MM.1S (cell line): ENCODE results near the gene NBDY.

ENCODE experiments used
- DNase-seq: peaks from one replicate; pipeline ENCODE4 v3.0.0-alpha.2; 2015
- H2AFZ ChIP-seq: fragments of 300-600 bp; sonication (generic); 2 replicates; pipeline ENCODE4 v1.6.0; 2016; ENCODE audit warnings: antibody characterized with exemption, low read length
- H3F3A ChIP-seq: fragments of 300-600 bp; sonication (generic); 2 replicates; pipeline ENCODE4 v1.6.1; 2016; ENCODE audit warnings: mild to moderate bottlenecking, antibody characterized with exemption, low read length, moderate library complexity, mixed read lengths; ENCODE audit not compliant: insufficient read depth
- H3K27ac ChIP-seq: fragments of 300-600 bp; sonication (generic); 2 replicates; pipeline ENCODE4 v1.5.1; 2016; ENCODE audit warnings: mild to moderate bottlenecking, low read length
- H3K27me3 ChIP-seq: fragments of 300-600 bp; sonication (generic); replicated peaks from 2 replicates; pipeline ENCODE4 v1.6.0; 2016; ENCODE audit warnings: low read length; ENCODE audit not compliant: insufficient read depth
- H3K36me3 ChIP-seq: fragments of 300-600 bp; sonication (generic); replicated peaks from 2 replicates; pipeline ENCODE4 v1.6.1; 2016; ENCODE audit warnings: mild to moderate bottlenecking, low read length, mixed read lengths; ENCODE audit not compliant: insufficient read depth
- H3K4me1 ChIP-seq: fragments of 300-600 bp; sonication (generic); 2 replicates; pipeline ENCODE4 v1.6.1; 2016; ENCODE audit warnings: low read length, mixed read lengths
- H3K4me2 ChIP-seq: fragments of 300-600 bp; sonication (generic); 2 replicates; pipeline ENCODE4 v1.6.0; 2016; ENCODE audit warnings: low read depth, low read length
- H3K4me3 ChIP-seq: fragments of 300-600 bp; sonication (generic); 2 replicates; pipeline ENCODE4 v1.5.1; 2016; ENCODE audit warnings: low read length, mixed read lengths
- H3K79me2 ChIP-seq: fragments of 300-600 bp; sonication (generic); 2 replicates; pipeline ENCODE4 v1.6.1; 2016; ENCODE audit warnings: mixed run types, low read length, mixed read lengths
- H3K9ac ChIP-seq: fragments of 300-600 bp; sonication (generic); 2 replicates; pipeline ENCODE4 v1.6.1; 2016; ENCODE audit warnings: low read length, mixed read lengths
- H3K9me2 ChIP-seq: fragments of 300-600 bp; sonication (generic); replicated peaks from 2 replicates; pipeline ENCODE4 v1.6.1; 2016; ENCODE audit warnings: mild to moderate bottlenecking, low read length, mixed read lengths; ENCODE audit not compliant: insufficient read depth
- H3K9me3 ChIP-seq: fragments of 300-600 bp; sonication (generic); replicated peaks from 2 replicates; pipeline ENCODE4 v1.6.1; 2016; ENCODE audit warnings: mild to moderate bottlenecking, low read length, mixed read lengths; ENCODE audit not compliant: insufficient read depth
- H4K20me1 ChIP-seq: fragments of 300-600 bp; sonication (generic); 2 replicates; pipeline ENCODE4 v1.6.1; 2016; ENCODE audit warnings: mild to moderate bottlenecking, low read length, moderate library complexity, mixed read lengths; ENCODE audit not compliant: insufficient read depth
- EZH2 ChIP-seq: fragments of 300-600 bp; sonication (generic); optimal IDR thresholded peaks from 2 replicates; pipeline ENCODE3; 2017; ENCODE audit warnings: low read depth, mild to moderate bottlenecking, antibody characterized with exemption, low read length, mixed read lengths
- EZH2phosphoT487 ChIP-seq: fragments of 300-600 bp; sonication (generic); IDR thresholded peaks from 2 replicates; pipeline ENCODE4 v1.6.1; 2018; ENCODE audit warnings: antibody characterized with exemption, low read length
- TF ChIP-seq, protein P1 (sequence below): fragments of 300-600 bp; sonication (generic); IDR thresholded peaks from 2 replicates; pipeline ENCODE4 v1.5.1; 2016; ENCODE audit warnings: antibody characterized with exemption, low read length, mixed read lengths

NBDY gene

DNA sequence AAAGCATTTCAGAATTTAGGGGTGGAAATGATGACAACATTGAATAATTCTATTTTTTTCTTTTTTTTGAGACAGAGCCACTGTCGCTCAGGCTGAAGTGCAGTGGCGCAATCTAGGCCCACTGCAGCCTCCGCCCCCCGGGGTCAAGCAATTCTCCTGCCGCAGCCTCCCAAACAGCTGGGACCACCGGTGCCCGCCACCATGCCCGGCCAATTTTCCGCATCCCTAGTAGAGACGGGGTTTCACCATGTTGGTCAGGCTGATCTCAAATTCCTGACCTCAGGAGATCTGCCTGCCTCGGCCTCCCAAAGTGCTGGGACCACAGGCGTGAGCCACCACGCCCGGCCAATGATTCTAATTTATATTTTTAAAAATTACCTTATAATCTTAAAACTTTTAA, 7.2 kb downstream of the NBDY start:
- Histone ChIP-seq H3K36me3 (no peaks in the 10 kb centered on the region), H3K4me3 (no peak overlapping the region), H3K9ac (no peak overlapping the region), H3K9me3 (no peaks in the 10 kb centered on the region), H3K27me3 (no peaks in the 10 kb centered on the region), H4K20me1 (no peaks in the 10 kb centered on the region), H3K79me2 (peaks cover 10% of the 10 kb centered on the region), H3K9me2 (no peaks in the 10 kb centered on the region), H2AFZ (no peak overlapping the region), H3K4me2 (no peak overlapping the region), H3F3A (no peaks in the 10 kb centered on the region), H3K27ac (no peak overlapping the region), H3K4me1 (no peaks in the 10 kb centered on the region)
- no peak for DNase-seq
- TF ChIP-seq EZH2phosphoT487 (no peak), EZH2 (no peak)
- TF ChIP-seq, protein P1, sequence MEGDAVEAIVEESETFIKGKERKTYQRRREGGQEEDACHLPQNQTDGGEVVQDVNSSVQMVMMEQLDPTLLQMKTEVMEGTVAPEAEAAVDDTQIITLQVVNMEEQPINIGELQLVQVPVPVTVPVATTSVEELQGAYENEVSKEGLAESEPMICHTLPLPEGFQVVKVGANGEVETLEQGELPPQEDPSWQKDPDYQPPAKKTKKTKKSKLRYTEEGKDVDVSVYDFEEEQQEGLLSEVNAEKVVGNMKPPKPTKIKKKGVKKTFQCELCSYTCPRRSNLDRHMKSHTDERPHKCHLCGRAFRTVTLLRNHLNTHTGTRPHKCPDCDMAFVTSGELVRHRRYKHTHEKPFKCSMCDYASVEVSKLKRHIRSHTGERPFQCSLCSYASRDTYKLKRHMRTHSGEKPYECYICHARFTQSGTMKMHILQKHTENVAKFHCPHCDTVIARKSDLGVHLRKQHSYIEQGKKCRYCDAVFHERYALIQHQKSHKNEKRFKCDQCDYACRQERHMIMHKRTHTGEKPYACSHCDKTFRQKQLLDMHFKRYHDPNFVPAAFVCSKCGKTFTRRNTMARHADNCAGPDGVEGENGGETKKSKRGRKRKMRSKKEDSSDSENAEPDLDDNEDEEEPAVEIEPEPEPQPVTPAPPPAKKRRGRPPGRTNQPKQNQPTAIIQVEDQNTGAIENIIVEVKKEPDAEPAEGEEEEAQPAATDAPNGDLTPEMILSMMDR, result no peak

DNA sequence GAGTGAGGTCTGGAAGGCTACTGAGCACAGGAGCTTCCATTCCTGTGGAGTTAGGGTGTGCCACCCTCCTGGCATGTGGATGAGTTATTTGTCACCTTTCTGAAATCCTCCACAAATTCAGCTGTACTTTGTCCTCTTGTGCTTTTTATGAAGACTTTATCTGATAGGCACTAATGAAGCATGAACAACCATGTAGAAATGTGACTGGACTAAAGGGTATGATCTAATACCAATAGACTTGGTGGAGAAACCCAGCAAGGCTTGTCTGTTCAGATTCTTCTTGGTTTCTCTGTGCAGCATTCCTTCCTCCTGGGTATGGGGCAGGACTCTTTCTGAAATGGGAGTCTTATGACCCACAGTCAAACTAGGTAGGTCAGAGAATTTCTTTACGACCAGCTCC, 9.6 kb downstream of the NBDY start:
- Histone ChIP-seq H3F3A (no peaks in the 10 kb centered on the region), H3K4me1 (no peaks in the 10 kb centered on the region), H3K9me2 (no peaks in the 10 kb centered on the region), H3K4me3 (no peak overlapping the region), H3K27ac (no peak overlapping the region), H4K20me1 (no peaks in the 10 kb centered on the region), H3K79me2 (no peaks in the 10 kb centered on the region), H3K9me3 (no peaks in the 10 kb centered on the region), H3K27me3 (no peaks in the 10 kb centered on the region), H3K9ac (no peak overlapping the region), H3K4me2 (no peak overlapping the region), H2AFZ (no peak overlapping the region), H3K36me3 (no peaks in the 10 kb centered on the region)
- no peak for DNase-seq
- TF ChIP-seq EZH2phosphoT487 (no peak), EZH2 (no peak)
- TF ChIP-seq, protein P1, result no peak

DNA sequence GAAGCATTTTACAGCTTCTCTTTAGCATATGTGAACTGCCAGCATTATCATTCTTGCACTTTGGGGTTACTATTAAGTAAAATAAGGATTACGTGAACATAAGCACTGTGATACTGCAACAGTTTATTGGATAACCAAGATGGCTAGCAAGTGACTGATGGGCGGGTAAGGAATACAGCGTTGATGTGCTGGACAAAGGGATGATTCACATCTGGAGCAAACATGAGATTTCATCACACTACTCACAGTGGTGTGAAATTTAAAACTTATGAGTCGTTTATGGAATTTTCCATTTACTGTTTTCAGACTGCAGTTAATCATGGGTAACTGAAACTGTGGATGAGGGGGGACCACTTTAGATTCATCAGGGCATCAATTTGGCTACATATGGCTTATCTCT, 16.0 kb downstream of the NBDY start:
- H3F3A ChIP-seq, result no peaks in the 10 kb centered on the region
- H2AFZ ChIP-seq, result no peak overlapping the region
- no peak for DNase-seq
- H3K9me2 ChIP-seq, result no peaks in the 10 kb centered on the region
- H3K4me2 ChIP-seq, result no peak overlapping the region
- no peak overlapping the region for H3K4me3 ChIP-seq
- H3K9ac ChIP-seq, result no peak overlapping the region
- no peaks in the 10 kb centered on the region for H3K9me3 ChIP-seq
- no peak overlapping the region for H3K27ac ChIP-seq
- H3K4me1 ChIP-seq, result no peaks in the 10 kb centered on the region
- no peaks in the 10 kb centered on the region for H3K36me3 ChIP-seq
- no peaks in the 10 kb centered on the region for H3K27me3 ChIP-seq
- H3K79me2 ChIP-seq, result 0 out of 2 replicates have a peak, but pooled peaks cover 4% of the 10 kb centered on the region
- no peaks in the 10 kb centered on the region for H4K20me1 ChIP-seq
- TF ChIP-seq, protein P1, result no peak
